CD4-positive, alpha-beta T cell (primary cell): Measurements from ENCODE around the gene FREM1. TPM values are rescaled to one million over a fixed set of nuclear protein-coding genes. Genes with fewer than 3 reads are reported as not detected.

ENCODE experiments used
- ATAC-seq: fragments of 200-7000 bp; cut with Tn5 transposase; one replicate; pipeline ENCODE4 v1.10.0; 2022; ENCODE audit warnings: mild to moderate bottlenecking; ENCODE audit not compliant: poor library complexity
- CTCF ChIA-PET: fragments of 350-600 bp; sonication (Branson Sonifier 250); formaldehyde crosslinking; loops from one replicate; lab custom pipeline; 2021; ENCODE audit warnings: antibody characterized with exemption, inconsistent platforms; lab: Charles Lee
- POLR2A ChIA-PET: fragments of 350-600 bp; sonication (Branson Sonifier 250); formaldehyde crosslinking; loops from one replicate; lab custom pipeline; 2021; ENCODE audit warnings: antibody characterized with exemption, inconsistent platforms; lab: Charles Lee
- DNase-seq, 14 experiments: peaks; one replicate each; pipeline ENCODE4 v3.0.0-alpha.2; 2013 to 2020; ENCODE audit warnings: mixed read lengths in 2 of 14
- H3K27ac ChIP-seq, 2 donors: one replicate each; pipeline versions ENCODE4 v1.5.1 to v1.7.0; 2013; ENCODE audit warnings: low read length in 2 of 2, low read depth in 1 of 2, mild to moderate bottlenecking in 1 of 2
- H3K27me3 ChIP-seq, 2 experiments: 1 replicate in 1 of 2; 2 replicates in 1 of 2; pipeline versions ENCODE4 v1.6.1 to v1.7.0; 2013; ENCODE audit warnings: low read length in 2 of 2, control low read depth in 1 of 2, mild to moderate bottlenecking in 1 of 2, moderate library complexity in 1 of 2; ENCODE audit not compliant: insufficient read depth in 2 of 2, control insufficient read depth in 1 of 2
- H3K36me3 ChIP-seq: one replicate; pipeline ENCODE4 v1.6.1; 2013; ENCODE audit warnings: low read length, control low read depth; ENCODE audit not compliant: insufficient read depth
- H3K4me1 ChIP-seq: one replicate; pipeline ENCODE4 v1.6.1; 2013; ENCODE audit warnings: low read length, control low read depth; ENCODE audit not compliant: insufficient read depth
- H3K4me3 ChIP-seq: one replicate; pipeline ENCODE4 v1.5.1; 2013; ENCODE audit warnings: mild to moderate bottlenecking, low read length, moderate library complexity
- H3K9me3 ChIP-seq, 2 experiments: 1 replicate in 1 of 2; 2 replicates in 1 of 2; pipeline versions ENCODE4 v1.6.1 to v1.7.0; 2013; ENCODE audit warnings: low read length in 2 of 2, mild to moderate bottlenecking in 2 of 2, control low read depth in 1 of 2, moderate library complexity in 1 of 2; ENCODE audit not compliant: control insufficient read depth in 1 of 2, insufficient read depth in 1 of 2
- H3K27ac Mint-ChIP-seq: one replicate; pipeline ENCODE4 v1.8.0; 2020; ENCODE audit warnings: mixed read lengths
- H3K27me3 Mint-ChIP-seq: one replicate; pipeline ENCODE4 v1.8.0; 2021; ENCODE audit warnings: mixed read lengths
- H3K36me3 Mint-ChIP-seq: one replicate; pipeline ENCODE4 v1.8.0; 2021; ENCODE audit warnings: low read depth, mixed read lengths
- H3K4me1 Mint-ChIP-seq: one replicate; pipeline ENCODE4 v1.8.0; 2021; ENCODE audit warnings: low read depth, mixed read lengths
- H3K4me3 Mint-ChIP-seq: one replicate; pipeline ENCODE4 v1.8.0; 2020; ENCODE audit warnings: mild to moderate bottlenecking, mixed read lengths
- H3K9me3 Mint-ChIP-seq: one replicate; pipeline ENCODE4 v1.8.0; 2020; ENCODE audit warnings: mixed read lengths
- CTCF ChIP-seq: fragments of 200-600 bp; IDR thresholded peaks from one replicate; pipeline ENCODE4 v1.8.0; 2022; ENCODE audit warnings: antibody characterized with exemption, mild to moderate bottlenecking
- intact Hi-C, 2 experiments: fragments of 100-400 bp; cut with DNase I in 1 of 2; cut with micrococcal nuclease in 1 of 2; formaldehyde crosslinking; loops; one replicate each; pipeline versions ENCODE4 v1.15.1 to v1.9.0; 2023 to 2025; cut with DNase I, micrococcal nuclease
- total RNA-seq, 174 experiments: library from RNA in 2 of 174; stranded (reverse) in 2 of 174; gene quantifications; one replicate each; pipeline ENCODE4 v1.2.3 and lab custom pipeline; 2021 to 2026

Gene FREM1
- total RNA-seq, 2 experiments from 2014 or later, result 0.27 TPM; not detected in 1

- no peaks in the 10 kb centered on the region for H3K4me1 ChIP-seq
- intact Hi-C loops, result no loop called here
- no peaks in the 10 kb centered on the region for H3K9me3 Mint-ChIP-seq
- H3K4me3 ChIP-seq, result no peak overlapping the region
- no peak overlapping the region for H3K27ac Mint-ChIP-seq
- H3K36me3 Mint-ChIP-seq, result no peaks in the 10 kb centered on the region
- POLR2A ChIA-PET, result no interaction called here
- no peaks in the 10 kb centered on the region for H3K27me3 ChIP-seq
- CTCF ChIA-PET, result no interaction called here
- no peak overlapping the region for H3K4me3 Mint-ChIP-seq
- peaks cover 9% of the 10 kb centered on the region for H3K27me3 Mint-ChIP-seq
- no peak for TF ChIP-seq CTCF
- no peak for ATAC-seq
- DNase-seq, result no peak
- no peaks in the 10 kb centered on the region for H3K9me3 ChIP-seq
- no peaks in the 10 kb centered on the region for H3K36me3 ChIP-seq
- H3K4me1 Mint-ChIP-seq, result no peaks in the 10 kb centered on the region
- no peak overlapping the region for H3K27ac ChIP-seq
Measured at GRCh38 chr9:14911046-14911445, 818 bp upstream of the FREM1 start.

- H3K4me3 Mint-ChIP-seq, result no peak overlapping the region
- H3K27ac Mint-ChIP-seq, result no peak overlapping the region
- no peak for ATAC-seq
Measured at GRCh38 chr9:14909601-14909960, 647 bp downstream of the FREM1 start.

GRCh38 chr9:14909181-14909580 lies 1.0 kb downstream of the FREM1 start:
- no peak overlapping the region for H3K4me3 ChIP-seq
- no peaks in the 10 kb centered on the region for H3K36me3 ChIP-seq
- no peak for ATAC-seq
- ChIA-PET CTCF (no interaction called here), POLR2A (no interaction called here)
- no peaks in the 10 kb centered on the region for H3K4me1 ChIP-seq
- no peak overlapping the region for H3K27ac Mint-ChIP-seq
- no peak for TF ChIP-seq CTCF
- H3K4me1 Mint-ChIP-seq, result no peaks in the 10 kb centered on the region
- no peaks in the 10 kb centered on the region for H3K36me3 Mint-ChIP-seq
- H3K27ac ChIP-seq, result no peak overlapping the region
- H3K27me3 Mint-ChIP-seq, result peaks cover 9% of the 10 kb centered on the region
- no peak for DNase-seq
- H3K9me3 ChIP-seq, result no peaks in the 10 kb centered on the region
- H3K4me3 Mint-ChIP-seq, result no peak overlapping the region
- no peaks in the 10 kb centered on the region for H3K9me3 Mint-ChIP-seq
- H3K27me3 ChIP-seq, result no peaks in the 10 kb centered on the region
- intact Hi-C loops, result no loop called here

More at GRCh38 chr9:14909601-14909960, 647 bp downstream of the FREM1 start:
- Histone ChIP-seq H3K4me1 (no peaks in the 10 kb centered on the region), H3K36me3 (no peaks in the 10 kb centered on the region), H3K27ac (no peak overlapping the region), H3K9me3 (no peaks in the 10 kb centered on the region), H3K27me3 (no peaks in the 10 kb centered on the region), H3K4me3 (no peak overlapping the region)
- H3K27me3 Mint-ChIP-seq, result peaks cover 9% of the 10 kb centered on the region
- CTCF ChIA-PET, result no interaction called here
- DNase-seq, result no peak
- TF ChIP-seq CTCF, result no peak
- H3K4me1 Mint-ChIP-seq, result no peaks in the 10 kb centered on the region
- no peaks in the 10 kb centered on the region for H3K36me3 Mint-ChIP-seq
- H3K9me3 Mint-ChIP-seq, result no peaks in the 10 kb centered on the region
- intact Hi-C loops, result no loop called here
- POLR2A ChIA-PET, result no interaction called here
